ENCODE measurements around the gene TMEM86A.
"Not testable (repeated sequence)": the region's sequence is repeated elsewhere in the genome, so short reads cannot be mapped to it uniquely, and the experiment has no call there.

Gene TMEM86A

GRCh38 chr11:18698341-18699268, at the start of gene TMEM86A:
Gene TMEM86A, plus strand, starts transcription at chr11:18698779. Its CDS starts 108 bp downstream, at chr11:18698887.
- DNase-seq (ENCODE audit: low read depth in 2 of 2, low spot score in 1 of 2): peak; percentile 73 to 81

- DNase-seq (ENCODE audit: low read depth in 2 of 2, low spot score in 1 of 2): no peak
These were observed 48.2 kb upstream of the TMEM86A start for GRCh38 chr11:18650353-18650752.

GRCh38 chr11:18650859-18651557, 47.6 kb upstream of the TMEM86A start:
- DNase-seq (ENCODE audit: low read depth in 2 of 2, low spot score in 1 of 2): no peak

- no peak for DNase-seq (ENCODE audit: low read depth in 2 of 2, low spot score in 1 of 2)
These were observed 40.9 kb upstream of the TMEM86A start for GRCh38 chr11:18657673-18658072.

- DNase-seq (ENCODE audit: low read depth in 2 of 2, low spot score in 1 of 2): not testable (repeated sequence)
These were observed 33.2 kb upstream of the TMEM86A start for GRCh38 chr11:18665353-18665872.

- DNase-seq (ENCODE audit: low read depth in 2 of 2, low spot score in 1 of 2): no peak
These were observed 30.4 kb upstream of the TMEM86A start for GRCh38 chr11:18668131-18668530.

GRCh38 chr11:18669219-18669596, 29.4 kb upstream of the TMEM86A start:
- no peak for DNase-seq (ENCODE audit: low read depth in 2 of 2, low spot score in 1 of 2)

- no peak for DNase-seq (ENCODE audit: low read depth in 2 of 2, low spot score in 1 of 2)
These were observed 28.9 kb upstream of the TMEM86A start for GRCh38 chr11:18669711-18670110.

- no peak for DNase-seq (ENCODE audit: low read depth in 2 of 2, low spot score in 1 of 2)
These were observed 27.3 kb upstream of the TMEM86A start for GRCh38 chr11:18671246-18671645.

GRCh38 chr11:18672209-18672608, 26.4 kb upstream of the TMEM86A start:
- DNase-seq (ENCODE audit: low read depth in 2 of 2, low spot score in 1 of 2): not testable (repeated sequence)

- no peak for DNase-seq (ENCODE audit: low read depth in 2 of 2, low spot score in 1 of 2)
These were observed 21.8 kb upstream of the TMEM86A start for GRCh38 chr11:18676803-18677202.

- DNase-seq (ENCODE audit: low read depth in 2 of 2, low spot score in 1 of 2): no peak
These were observed 21.0 kb upstream of the TMEM86A start for GRCh38 chr11:18677560-18677959.

- not testable (repeated sequence) for DNase-seq (ENCODE audit: low read depth in 2 of 2, low spot score in 1 of 2)
These were observed 16.6 kb upstream of the TMEM86A start for GRCh38 chr11:18681949-18682348.

- DNase-seq (ENCODE audit: low read depth in 2 of 2, low spot score in 1 of 2): no peak
These were observed 16.1 kb upstream of the TMEM86A start for GRCh38 chr11:18682466-18682865.

- no peak for DNase-seq (ENCODE audit: low read depth in 2 of 2, low spot score in 1 of 2)
These were observed 14.3 kb upstream of the TMEM86A start for GRCh38 chr11:18684267-18684666.

- not testable (repeated sequence) for DNase-seq (ENCODE audit: low read depth in 2 of 2, low spot score in 1 of 2)
These were observed 7.0 kb upstream of the TMEM86A start for GRCh38 chr11:18691467-18692140.

GRCh38 chr11:18692941-18693760, 5.4 kb upstream of the TMEM86A start:
- DNase-seq (ENCODE audit: low read depth in 2 of 2, low spot score in 1 of 2): no peak

- DNase-seq (ENCODE audit: low read depth in 2 of 2, low spot score in 1 of 2): no peak
These were observed 1.8 kb upstream of the TMEM86A start for GRCh38 chr11:18696638-18697225.

- DNase-seq (ENCODE audit: low read depth in 2 of 2, low spot score in 1 of 2): no peak
These were observed 1.0 kb upstream of the TMEM86A start for GRCh38 chr11:18697576-18697975.

GRCh38 chr11:18699269-18699596, 654 bp downstream of the TMEM86A start:
- no peak for DNase-seq (ENCODE audit: low read depth in 2 of 2, low spot score in 1 of 2)
